SU-DHL-6 (cell line): ENCODE measurements around the gene NUDT16L1.

Experiments
- CTCF ChIP-seq: fragments of 200-600 bp; sonication (generic); IDR thresholded peaks from one replicate; pipeline ENCODE4 v1.5.1; 2017; ENCODE audit warnings: antibody characterized with exemption, mild to moderate bottlenecking, low read length, moderate library complexity; ENCODE audit not compliant: insufficient read depth, poor library complexity, severe bottlenecking
- EZH2phosphoT487 ChIP-seq: fragments of 200-600 bp; sonication (generic), shearing (Covaris generic); conservative IDR thresholded peaks from 2 replicates; pipeline ENCODE4 v1.6.1; 2018; ENCODE audit warnings: mild to moderate bottlenecking, antibody characterized with exemption, low read length, moderate library complexity, mixed read lengths

DNA sequence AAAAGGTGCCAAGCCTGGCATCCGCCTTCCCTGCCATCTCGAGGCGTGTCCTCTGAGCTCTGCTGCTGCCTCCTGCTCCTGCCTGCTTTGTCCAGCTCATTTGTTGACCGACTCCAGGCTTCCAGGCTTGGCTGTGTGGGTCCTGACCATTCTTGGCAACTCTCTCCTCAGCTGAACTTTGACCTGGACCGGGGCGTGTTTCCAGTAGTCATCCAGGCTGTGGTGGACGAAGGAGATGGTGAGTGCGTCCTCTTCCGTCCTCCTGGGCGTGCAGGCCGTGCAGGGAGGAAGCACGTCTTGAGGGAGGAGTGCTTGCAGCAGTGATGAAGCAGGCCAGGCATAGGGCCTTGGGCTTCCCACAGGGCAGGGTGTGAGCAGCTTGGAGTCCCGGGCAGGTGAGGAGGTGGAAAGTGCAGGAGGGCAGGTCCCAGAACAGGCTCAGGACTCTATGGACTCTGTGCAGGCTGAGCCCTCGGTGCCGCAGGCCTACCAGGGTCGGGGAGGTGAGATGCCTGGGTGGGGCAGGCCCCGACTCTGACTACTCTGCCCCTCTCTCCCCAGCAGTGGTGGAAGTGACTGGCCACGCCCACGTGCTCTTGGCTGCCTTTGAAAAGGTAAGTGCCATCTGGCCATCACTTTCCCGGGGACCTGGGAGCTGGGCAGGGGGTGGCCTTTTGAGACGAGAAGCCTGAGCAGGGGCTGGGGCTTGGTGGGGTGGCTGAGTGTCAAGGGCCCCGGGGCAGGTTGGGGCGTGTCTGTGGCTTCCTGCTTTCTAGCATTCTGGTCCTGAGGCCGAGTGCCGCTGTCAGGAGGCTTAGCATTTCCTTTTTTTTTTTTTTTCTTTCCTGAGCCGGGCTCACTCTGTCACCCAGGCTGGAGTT is 28.6 kb upstream of the NUDT16L1 start:
- TF ChIP-seq CTCF (no peak), EZH2phosphoT487 (no peak)
